ENCODE data around the gene PLA2G12B.
"Not testable (repeated sequence)": the region's sequence is repeated elsewhere in the genome, so short reads cannot be mapped to it uniquely, and the experiment has no call there.

The PLA2G12B gene

GRCh38 chr10:72932259-72933015 lies 22.2 kb downstream of the PLA2G12B start:
- DNase-seq = no peak

GRCh38 chr10:72930276-72930675 lies 24.3 kb downstream of the PLA2G12B start:
- DNase-seq = no peak

- DNase-seq = no peak
These were observed 25.8 kb downstream of the PLA2G12B start for GRCh38 chr10:72928798-72929197.

GRCh38 chr10:72927485-72927884 lies 27.1 kb downstream of the PLA2G12B start:
- DNase-seq = no peak

GRCh38 chr10:72925951-72926465 lies 28.6 kb downstream of the PLA2G12B start:
- DNase-seq = no peak

GRCh38 chr10:72924351-72924750 lies 30.3 kb downstream of the PLA2G12B start:
- DNase-seq = no peak

- not testable (repeated sequence) for DNase-seq
These were observed 33.4 kb downstream of the PLA2G12B start for GRCh38 chr10:72921147-72921683.

- DNase-seq = no peak
These were observed 36.3 kb downstream of the PLA2G12B start for GRCh38 chr10:72918352-72918751.

GRCh38 chr10:72917803-72918332 lies 36.7 kb downstream of the PLA2G12B start:
- not testable (repeated sequence) for DNase-seq

- DNase-seq = not testable (repeated sequence)
These were observed 37.4 kb downstream of the PLA2G12B start for GRCh38 chr10:72917201-72917600.

- no peak for DNase-seq
These were observed 41.3 kb downstream of the PLA2G12B start for GRCh38 chr10:72913287-72913686.

GRCh38 chr10:72912736-72913135 lies 41.9 kb downstream of the PLA2G12B start:
- no peak for DNase-seq

- no peak for DNase-seq
These were observed 42.8 kb downstream of the PLA2G12B start for GRCh38 chr10:72911758-72912157.

- DNase-seq = no peak
These were observed 43.9 kb downstream of the PLA2G12B start for GRCh38 chr10:72910705-72911104.

- DNase-seq = no peak
These were observed 48.2 kb downstream of the PLA2G12B start for GRCh38 chr10:72906446-72906845.

- DNase-seq = no peak
These were observed 49.8 kb downstream of the PLA2G12B start for GRCh38 chr10:72904806-72905205.

GRCh38 chr10:72903941-72904446 lies 50.6 kb downstream of the PLA2G12B start:
- DNase-seq = not testable (repeated sequence)

GRCh38 chr10:72899545-72899944 lies 55.1 kb downstream of the PLA2G12B start:
- DNase-seq = no peak

GRCh38 chr10:72898616-72899015 lies 56.0 kb downstream of the PLA2G12B start:
- DNase-seq = no peak

GRCh38 chr10:72895236-72895850 lies 59.3 kb downstream of the PLA2G12B start:
- DNase-seq = no peak

GRCh38 chr10:72893136-72893798 lies 61.3 kb downstream of the PLA2G12B start, which contains the start of gene OIT3:
TSS of gene OIT3 (plus strand) at chr10:72893739. CDS start at chr10:72893799, 60 bp downstream.
- no peak for DNase-seq

GRCh38 chr10:72890086-72890485 lies 64.5 kb downstream of the PLA2G12B start:
- no peak for DNase-seq

- peak; percentile 2 for DNase-seq
These were observed 65.2 kb downstream of the PLA2G12B start for GRCh38 chr10:72889391-72889831.

Measured in NCI-H510A treated with DMSO at 0.1 percent for 48 hours (cell line).